HepG2 (cell line): ENCODE results near the gene ARHGEF10L. TPM values are rescaled to one million over a fixed set of nuclear protein-coding genes. Genes with fewer than 3 reads are reported as not detected.

Experiments
- ATAC-seq: fragments of 200-7000 bp; cut with Tn5 transposase; 3 replicates; pipeline ENCODE4 v1.9.1; 2020; ENCODE audit warnings: mild to moderate bottlenecking, moderate library complexity
- BruUV-seq: library from RNA; stranded (reverse); fragments of 400-500 nt; replicated peaks from 2 replicates; lab custom pipeline; 2021; lab: Mats Ljungman, UMichigan
- CTCF ChIA-PET: fragments of 300-600 bp; formaldehyde crosslinking; extraction: SDS; loops from one replicate; lab custom pipeline; 2021; ENCODE audit warnings: low total read pairs, inconsistent platforms, low intra/inter-chr PET ratio; lab: Yijun Ruan, JAX
- POLR2A ChIA-PET: fragments of 350-600 bp; sonication (Branson Sonifier 250); formaldehyde crosslinking; loops from one replicate; lab custom pipeline; 2020; ENCODE audit warnings: antibody characterized with exemption, inconsistent platforms; lab: Yijun Ruan, JAX
- DNase-seq: peaks from one replicate; pipeline ENCODE4 v3.0.0-alpha.2; 2015; ENCODE audit warnings: low spot score
- FAIRE-seq: peaks from 3 replicates; lab custom pipeline; 2011; peaks lifted over from hg19 to GRCh38; lab: Jason Lieb, UNC
- H2AFZ ChIP-seq: one replicate; pipeline ENCODE4 v1.6.1; 2011; ENCODE audit warnings: low read length, inconsistent platforms
- H3K27ac ChIP-seq: fragments of 300-600 bp; 3 replicates; pipeline ENCODE4 v1.8.0; 2011; ENCODE audit warnings: mixed run types, mild to moderate bottlenecking, mixed read lengths, low read length, inconsistent platforms; ENCODE audit not compliant: insufficient read depth; ENCODE audit errors: extremely low read length
- H3K27me3 ChIP-seq, 2 experiments: fragments of 200-600 bp in 1 of 2; 2 replicates in 1 of 2; 3 replicates in 1 of 2; pipeline versions ENCODE4 v1.6.0 to v1.8.0; 2011; ENCODE audit warnings: low read length in 2 of 2, mild to moderate bottlenecking in 2 of 2, moderate library complexity in 2 of 2, inconsistent platforms in 1 of 2; ENCODE audit not compliant: insufficient read depth in 2 of 2, control insufficient read depth in 1 of 2
- H3K36me3 ChIP-seq, 2 experiments: fragments of 200-600 bp in 1 of 2; replicated peaks in 1 of 2; 2 replicates in 1 of 2; 3 replicates in 1 of 2; pipeline versions ENCODE4 v1.5.1 to v1.8.0; 2011; ENCODE audit warnings: low read length in 2 of 2, inconsistent platforms in 1 of 2; ENCODE audit not compliant: insufficient read depth in 2 of 2, control insufficient read depth in 1 of 2
- H3K4me1 ChIP-seq: 2 replicates; pipeline ENCODE4 v1.5.1; 2012; ENCODE audit warnings: low read length, inconsistent platforms; ENCODE audit not compliant: insufficient read depth
- H3K4me2 ChIP-seq: 2 replicates; pipeline ENCODE4 v1.6.0; 2011; ENCODE audit warnings: low read depth, low read length, inconsistent platforms
- H3K4me3 ChIP-seq, 3 experiments: fragments of 200-600 bp in 1 of 3; sonication (generic), shearing (Covaris generic) in 1 of 3; replicated peaks in 1 of 3; 2 replicates each; pipeline ENCODE4 v1.5.1; 2011 to 2016; ENCODE audit warnings: low read length in 3 of 3, inconsistent platforms in 2 of 3, low read depth in 2 of 3, mild to moderate bottlenecking in 2 of 3, control low read depth in 1 of 3, mixed read lengths in 1 of 3; ENCODE audit not compliant: insufficient read depth in 1 of 3
- H3K79me2 ChIP-seq: one replicate; pipeline ENCODE4 v1.6.1; 2011; ENCODE audit warnings: low read length, inconsistent platforms; ENCODE audit not compliant: insufficient read depth
- H3K9ac ChIP-seq: 2 replicates; pipeline ENCODE4 v1.6.0; 2011; ENCODE audit warnings: mild to moderate bottlenecking, low read depth, low read length, inconsistent platforms; ENCODE audit not compliant: insufficient read depth
- H3K9me3 ChIP-seq: 2 replicates; pipeline ENCODE4 v1.5.1; 2012; ENCODE audit warnings: mild to moderate bottlenecking, low read length
- H4K20me1 ChIP-seq: 2 replicates; pipeline ENCODE4 v1.6.0; 2011; ENCODE audit warnings: inconsistent platforms, mild to moderate bottlenecking, low read length, moderate library complexity; ENCODE audit not compliant: insufficient read depth
- CBX2 ChIP-seq, 2 experiments: fragments of 200-600 bp in 1 of 2; sonication (generic); formaldehyde crosslinking in 1 of 2; IDR thresholded peaks; 2 replicates each; pipeline versions ENCODE4 v1.7.0 to v1.8.1; 2018 to 2022; ENCODE audit warnings: low read depth in 2 of 2, low read length in 1 of 2, mild to moderate bottlenecking in 1 of 2, missing genetic modification reagents in 1 of 2
- NONO ChIP-seq, 2 experiments: fragments of 450-650 bp in 1 of 2; sonication (generic) in 1 of 2; formaldehyde crosslinking in 1 of 2; IDR thresholded peaks in 1 of 2; conservative IDR thresholded peaks in 1 of 2; 2 replicates each; pipeline versions ENCODE4 v1.6.1 to v1.8.0; 2017 to 2022; ENCODE audit warnings: mild to moderate bottlenecking in 1 of 2, missing genetic modification reagents in 1 of 2, moderate library complexity in 1 of 2
- PRMT3 ChIP-seq: sonication (generic); formaldehyde crosslinking; IDR thresholded peaks from 2 replicates; pipeline ENCODE4 v1.8.1; 2022; ENCODE audit warnings: low read depth, mild to moderate bottlenecking, moderate library complexity, missing genetic modification reagents, borderline replicate concordance
- RAD21 ChIP-seq: fragments of 450-650 bp; formaldehyde crosslinking; IDR thresholded peaks from 2 replicates; pipeline ENCODE4 v1.5.0; 2020; ENCODE audit warnings: mild to moderate bottlenecking
- SCMH1 ChIP-seq: sonication (generic); formaldehyde crosslinking; IDR thresholded peaks from 2 replicates; pipeline ENCODE4 v1.9.0; 2021; ENCODE audit warnings: missing genetic modification reagents, mild to moderate bottlenecking, borderline replicate concordance
- ZNF629 ChIP-seq: sonication (generic); formaldehyde crosslinking; conservative IDR thresholded peaks from 2 replicates; pipeline ENCODE4 v1.5.0; 2020; ENCODE audit warnings: missing genetic modification reagents
- ZSCAN29 ChIP-seq: sonication (generic); formaldehyde crosslinking; conservative IDR thresholded peaks from 2 replicates; pipeline ENCODE4 v1.4.0; 2020; ENCODE audit warnings: mild to moderate bottlenecking, missing genetic modification reagents
- WGBS: methylation state at CpG from one replicate; pipeline ENCODE4 v1.1.6; 2017; ENCODE audit warnings: low lambda C conversion rate; 5-methylcytosine and 5-hydroxymethylcytosine counted together
- in situ Hi-C: cut with HindIII; loops from 2 replicates; pipeline ENCODE4 v1.10.0; 2017; ENCODE audit warnings: low pct_unique_long_range_greater_than_20kb; ENCODE audit not compliant: extremely low pct_ligation_motif_present
- intact Hi-C: fragments of 100-400 bp; cut with micrococcal nuclease; formaldehyde crosslinking; loops from one replicate; pipeline ENCODE4 v1.10.0; 2022; ENCODE audit not compliant: unreplicated experiment
- polyA plus RNA-seq, 8 experiments: library from polyadenylated mRNA; depleted of rRNA in 3 of 8; stranded (reverse) in 7 of 8; unstranded in 1 of 8; fragments of >200 nt; fragmentation: Illumina TruSeq in 4 of 8; extraction: Trizol in 4 of 8; gene quantifications; 2 replicates each; pipeline versions ENCODE4 v1.2.1 to v1.2.3, GENCODE V29; 2011 to 2016; ENCODE audit warnings: low read depth in 4 of 8, missing spikeins in 1 of 8, mixed read lengths in 1 of 8; ENCODE audit not compliant: insufficient read depth in 1 of 8
- total RNA-seq, 5 experiments: library from RNA; depleted of rRNA; stranded (reverse); fragments of >200 nt; fragmentation: Illumina TruSeq; extraction: Trizol; gene quantifications; 2 replicates each; pipeline ENCODE4 v1.2.3, GENCODE V29; 2016; ENCODE audit warnings: low read depth in 1 of 5
- TF ChIP-seq, protein P1 (sequence below): sonication (generic); formaldehyde crosslinking; IDR thresholded peaks from 2 replicates; pipeline ENCODE4 v1.4.0; 2020; ENCODE audit warnings: mild to moderate bottlenecking, missing genetic modification reagents
- TF ChIP-seq, protein P2 (sequence below): sonication (generic); formaldehyde crosslinking; IDR thresholded peaks from 2 replicates; pipeline ENCODE4 v1.5.0; 2020; ENCODE audit warnings: missing genetic modification reagents, mild to moderate bottlenecking, borderline replicate concordance
- TF ChIP-seq, protein P3 (sequence below): IDR thresholded peaks from 2 replicates; pipeline ENCODE4 v1.6.1; 2012; ENCODE audit warnings: low read depth, low read length, improper control_type of control experiment

The ARHGEF10L gene
- total and polyA plus RNA-seq, 2 of the 13 experiments (the other 11 are each of a cell fraction or from before 2014, with no cell fraction given): 46.5 to 78.3 TPM

DNA sequence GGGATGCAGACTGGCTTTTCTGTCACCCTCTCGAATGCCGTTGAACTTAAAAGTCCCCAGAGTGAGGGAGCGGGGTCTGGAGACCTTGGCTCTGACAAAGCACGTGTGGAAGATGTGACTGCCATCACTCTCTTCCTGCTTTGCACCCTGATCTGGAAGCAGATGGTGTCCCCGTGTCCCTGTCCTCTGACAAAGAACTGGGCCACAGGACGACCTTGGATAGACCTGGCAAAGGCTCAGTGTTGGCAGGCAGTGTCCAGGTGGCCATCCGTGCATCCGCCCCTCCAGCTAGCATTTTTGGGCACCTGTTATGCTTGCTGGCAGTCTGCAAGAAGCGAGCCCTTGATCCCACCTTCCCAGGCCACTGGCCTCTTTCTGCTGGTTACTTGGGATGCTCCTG lies 27.4 kb downstream of the ARHGEF10L start (continued):
- no peak for TF ChIP-seq SCMH1 (CRISPR knock-in tag)

DNA sequence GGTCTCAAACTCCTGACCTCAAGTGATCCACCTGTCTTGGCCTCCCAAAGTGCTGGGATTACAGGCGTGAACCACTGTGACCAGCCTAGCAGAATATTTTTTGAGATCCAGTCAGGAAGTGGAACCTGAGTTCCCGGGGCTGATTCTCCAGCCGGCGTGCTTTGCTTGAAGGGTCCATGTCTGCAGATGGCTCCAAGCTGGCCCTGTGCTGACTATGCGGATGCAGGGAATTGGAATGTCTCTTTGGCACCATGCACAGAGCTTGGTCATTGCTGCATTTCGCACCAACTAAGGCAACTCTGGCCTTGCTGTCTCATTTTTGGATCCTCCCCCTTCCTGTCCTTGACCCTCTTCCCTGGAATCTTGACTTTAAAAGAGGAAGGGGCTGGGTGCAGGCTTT lies 28.1 kb downstream of the ARHGEF10L start:
- 80% methylated on average over 3 of the region's 6 CpGs for WGBS
- H3K4me1 ChIP-seq: peaks cover 69% of the 10 kb centered on the region
- no peaks in the 10 kb centered on the region for H4K20me1 ChIP-seq
- POLR2A ChIA-PET: no interaction called here
- ATAC-seq (no peak), FAIRE-seq (no peak), DNase-seq (no peak)
- no peaks in the 10 kb centered on the region for H3K79me2 ChIP-seq
- no TSS peak for BruUV-seq
- H3K4me2 ChIP-seq: no peak overlapping the region
- no peaks in the 10 kb centered on the region for H3K36me3 ChIP-seq
- H3K9me3 ChIP-seq: no peaks in the 10 kb centered on the region
- TF ChIP-seq, protein P1, sequence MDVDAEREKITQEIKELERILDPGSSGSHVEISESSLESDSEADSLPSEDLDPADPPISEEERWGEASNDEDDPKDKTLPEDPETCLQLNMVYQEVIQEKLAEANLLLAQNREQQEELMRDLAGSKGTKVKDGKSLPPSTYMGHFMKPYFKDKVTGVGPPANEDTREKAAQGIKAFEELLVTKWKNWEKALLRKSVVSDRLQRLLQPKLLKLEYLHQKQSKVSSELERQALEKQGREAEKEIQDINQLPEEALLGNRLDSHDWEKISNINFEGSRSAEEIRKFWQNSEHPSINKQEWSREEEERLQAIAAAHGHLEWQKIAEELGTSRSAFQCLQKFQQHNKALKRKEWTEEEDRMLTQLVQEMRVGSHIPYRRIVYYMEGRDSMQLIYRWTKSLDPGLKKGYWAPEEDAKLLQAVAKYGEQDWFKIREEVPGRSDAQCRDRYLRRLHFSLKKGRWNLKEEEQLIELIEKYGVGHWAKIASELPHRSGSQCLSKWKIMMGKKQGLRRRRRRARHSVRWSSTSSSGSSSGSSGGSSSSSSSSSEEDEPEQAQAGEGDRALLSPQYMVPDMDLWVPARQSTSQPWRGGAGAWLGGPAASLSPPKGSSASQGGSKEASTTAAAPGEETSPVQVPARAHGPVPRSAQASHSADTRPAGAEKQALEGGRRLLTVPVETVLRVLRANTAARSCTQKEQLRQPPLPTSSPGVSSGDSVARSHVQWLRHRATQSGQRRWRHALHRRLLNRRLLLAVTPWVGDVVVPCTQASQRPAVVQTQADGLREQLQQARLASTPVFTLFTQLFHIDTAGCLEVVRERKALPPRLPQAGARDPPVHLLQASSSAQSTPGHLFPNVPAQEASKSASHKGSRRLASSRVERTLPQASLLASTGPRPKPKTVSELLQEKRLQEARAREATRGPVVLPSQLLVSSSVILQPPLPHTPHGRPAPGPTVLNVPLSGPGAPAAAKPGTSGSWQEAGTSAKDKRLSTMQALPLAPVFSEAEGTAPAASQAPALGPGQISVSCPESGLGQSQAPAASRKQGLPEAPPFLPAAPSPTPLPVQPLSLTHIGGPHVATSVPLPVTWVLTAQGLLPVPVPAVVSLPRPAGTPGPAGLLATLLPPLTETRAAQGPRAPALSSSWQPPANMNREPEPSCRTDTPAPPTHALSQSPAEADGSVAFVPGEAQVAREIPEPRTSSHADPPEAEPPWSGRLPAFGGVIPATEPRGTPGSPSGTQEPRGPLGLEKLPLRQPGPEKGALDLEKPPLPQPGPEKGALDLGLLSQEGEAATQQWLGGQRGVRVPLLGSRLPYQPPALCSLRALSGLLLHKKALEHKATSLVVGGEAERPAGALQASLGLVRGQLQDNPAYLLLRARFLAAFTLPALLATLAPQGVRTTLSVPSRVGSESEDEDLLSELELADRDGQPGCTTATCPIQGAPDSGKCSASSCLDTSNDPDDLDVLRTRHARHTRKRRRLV (CRISPR knock-in tag): no peak
- TF ChIP-seq, protein P2, sequence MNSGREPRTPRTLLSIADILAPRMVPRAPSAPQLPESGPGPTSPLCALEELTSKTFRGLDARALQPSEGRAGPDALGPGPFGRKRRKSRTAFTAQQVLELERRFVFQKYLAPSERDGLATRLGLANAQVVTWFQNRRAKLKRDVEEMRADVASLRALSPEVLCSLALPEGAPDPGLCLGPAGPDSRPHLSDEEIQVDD: no peak
- no peak for TF ChIP-seq PRMT3 (CRISPR knock-in tag)
- TF ChIP-seq NONO (IDR thresholded peaks at IDR 0.05): no peak
- no peak for TF ChIP-seq NONO (CRISPR knock-in tag; conservative IDR thresholded peaks at IDR 0.05)
- TF ChIP-seq ZSCAN29 (CRISPR knock-in tag): no peak
- TF ChIP-seq, protein P3, sequence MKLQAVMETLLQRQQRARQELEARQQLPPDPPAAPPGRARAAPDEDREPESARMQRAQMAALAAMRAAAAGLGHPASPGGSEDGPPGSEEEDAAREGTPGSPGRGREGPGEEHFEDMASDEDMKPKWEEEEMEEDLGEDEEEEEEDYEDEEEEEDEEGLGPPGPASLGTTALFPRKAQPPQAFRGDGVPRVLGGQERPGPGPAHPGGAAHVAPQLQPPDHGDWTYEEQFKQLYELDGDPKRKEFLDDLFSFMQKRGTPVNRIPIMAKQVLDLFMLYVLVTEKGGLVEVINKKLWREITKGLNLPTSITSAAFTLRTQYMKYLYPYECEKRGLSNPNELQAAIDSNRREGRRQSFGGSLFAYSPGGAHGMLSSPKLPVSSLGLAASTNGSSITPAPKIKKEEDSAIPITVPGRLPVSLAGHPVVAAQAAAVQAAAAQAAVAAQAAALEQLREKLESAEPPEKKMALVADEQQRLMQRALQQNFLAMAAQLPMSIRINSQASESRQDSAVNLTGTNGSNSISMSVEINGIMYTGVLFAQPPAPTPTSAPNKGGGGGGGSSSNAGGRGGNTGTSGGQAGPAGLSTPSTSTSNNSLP: no peak
- no peak for TF ChIP-seq RAD21
- no peak for TF ChIP-seq CBX2 (IDR thresholded peaks at IDR 0.05; ENCODE audit: low read depth, low read length)
- TF ChIP-seq CBX2 (CRISPR knock-in tag; IDR thresholded peaks at IDR 0.05; ENCODE audit: low read depth): no peak
- no peak for TF ChIP-seq ZNF629 (CRISPR knock-in tag)
- in situ Hi-C loops: no loop called here
- intact Hi-C loops: no loop called here
- CTCF ChIA-PET: no interaction called here
- H3K9ac ChIP-seq: no peak overlapping the region
- H3K27ac ChIP-seq: no peak overlapping the region
- H3K27me3 ChIP-seq: no peaks in the 10 kb centered on the region
- H3K4me3 ChIP-seq: no peak overlapping the region
- no peak overlapping the region for H2AFZ ChIP-seq
